NCI-H1930 (cell line): ENCODE measurements around the gene C22orf39.

Experiments
- DNase-seq, 2 experiments: peaks; one replicate each; lab custom pipeline; 2025; lab: John Stamatoyannopoulos, UW

The C22orf39 gene

GRCh38 chr22:19400881-19401280 is 46.6 kb downstream of the C22orf39 start:
- DNase-seq, result no peak

DNA sequence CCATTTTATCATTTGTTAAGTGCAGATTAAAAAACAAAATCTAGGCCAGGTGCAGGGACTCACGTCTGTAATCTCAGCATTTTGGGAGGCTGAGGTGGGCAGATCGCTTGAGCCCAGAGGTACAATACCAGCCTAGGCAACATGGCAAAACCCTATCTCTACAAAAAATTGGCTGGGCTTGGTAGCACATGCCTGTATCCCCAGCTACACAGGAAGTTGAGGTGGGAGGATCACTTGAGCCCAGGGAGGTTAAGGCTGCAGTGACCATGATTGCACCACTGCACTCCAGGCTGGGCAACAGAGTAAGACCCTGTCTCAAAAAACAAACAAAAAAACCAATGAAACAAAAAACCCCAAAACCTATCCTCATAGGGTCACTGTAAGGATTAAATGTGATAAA is 48.9 kb downstream of the C22orf39 start:
- DNase-seq, result no peak

- no peak for DNase-seq
Measured at GRCh38 chr22:19398206-19398605, 49.3 kb downstream of the C22orf39 start.

DNA sequence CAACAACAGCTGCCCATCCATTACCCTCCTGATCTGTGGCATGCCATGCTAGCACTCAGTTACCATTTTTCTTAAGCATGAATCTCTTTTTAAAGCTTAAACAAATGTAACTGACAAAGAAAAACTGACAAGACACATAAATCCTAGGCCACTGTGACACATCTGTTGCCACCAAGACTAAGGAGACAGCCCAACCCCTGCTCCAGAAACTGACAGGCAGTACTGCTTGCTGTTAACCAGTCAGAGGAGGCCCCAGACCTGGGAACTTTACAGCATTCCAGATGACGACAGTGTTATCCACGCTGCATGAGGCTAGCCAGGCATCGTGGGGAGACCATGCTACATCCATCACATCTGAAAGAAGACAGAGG is 49.8 kb downstream of the C22orf39 start:
- no peak for DNase-seq

DNA sequence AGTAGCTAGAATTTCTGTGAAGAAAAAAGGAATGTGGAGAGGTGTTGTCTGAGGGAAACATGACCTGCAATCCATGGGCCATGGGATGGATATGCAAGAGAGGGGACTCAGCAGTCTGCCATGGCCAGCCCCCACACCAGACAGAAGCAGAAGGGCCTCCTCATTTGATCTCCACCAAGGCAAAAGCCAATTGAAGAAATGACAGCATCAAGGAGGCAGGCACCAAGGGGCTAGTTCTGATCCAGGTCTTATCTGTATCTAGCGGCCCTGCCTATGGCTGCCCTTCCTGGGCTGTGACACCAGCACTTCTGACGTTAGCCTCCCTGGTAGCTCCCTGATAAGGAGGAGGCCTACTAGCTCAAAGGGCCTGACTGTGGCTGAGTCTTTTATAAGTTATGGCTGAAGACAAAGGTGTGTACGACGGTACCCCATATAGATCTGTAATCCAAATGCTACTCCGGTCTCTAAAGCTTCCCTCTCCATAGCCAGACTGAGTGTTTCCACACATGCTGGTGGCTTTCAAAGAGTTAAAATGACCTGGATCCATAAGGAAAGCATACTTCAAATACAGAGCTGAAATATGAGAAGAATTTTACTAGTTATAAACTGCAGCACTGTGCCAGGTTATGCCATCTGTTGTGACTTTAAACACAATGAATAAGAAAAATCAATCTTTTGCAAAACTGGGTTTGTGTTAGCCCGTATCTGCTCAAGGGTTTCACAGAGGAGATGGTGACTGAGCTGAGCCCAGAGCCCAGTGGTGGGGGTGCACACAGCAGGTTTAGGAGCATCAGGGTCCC is 50.4 kb downstream of the C22orf39 start:
- DNase-seq, result no peak

DNA sequence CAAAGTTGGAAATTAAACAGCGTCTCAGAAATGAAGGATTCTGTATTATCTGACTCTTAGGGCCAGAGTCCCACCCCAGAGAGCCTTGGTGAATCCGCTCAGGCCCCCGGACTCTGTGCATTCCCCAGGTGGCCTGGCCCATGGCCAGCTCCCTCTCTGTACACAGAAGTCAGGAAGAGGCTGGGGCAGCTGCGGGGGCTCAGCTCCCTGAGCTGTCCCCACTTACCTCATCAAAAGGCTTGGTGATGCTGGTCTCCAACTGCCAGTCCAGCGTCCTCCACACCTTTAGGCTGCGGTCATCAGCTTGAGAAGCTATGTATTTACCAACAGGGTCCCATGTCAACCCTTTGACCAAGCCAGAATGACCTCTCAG is 51.0 kb downstream of the C22orf39 start:
- DNase-seq, result no peak

DNA sequence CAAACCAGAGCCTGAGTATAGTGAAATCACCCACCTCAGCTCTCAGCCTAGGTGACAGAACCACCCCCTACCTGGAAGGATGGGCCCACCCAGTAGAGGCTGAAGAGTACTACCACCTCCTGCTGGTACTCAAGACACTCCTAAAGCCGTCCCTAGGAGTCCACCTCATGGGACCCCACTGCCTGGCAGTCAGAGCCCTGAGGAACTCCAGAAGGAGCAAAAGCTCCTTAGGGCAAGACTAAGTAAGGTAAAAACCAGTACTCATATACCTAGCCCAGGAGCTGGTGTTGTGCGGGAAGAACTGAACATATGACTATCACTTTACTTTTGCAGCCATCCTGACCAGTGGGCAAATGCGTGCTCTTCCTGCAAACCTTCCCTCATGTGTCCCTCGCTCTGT is 52.2 kb downstream of the C22orf39 start:
- no peak for DNase-seq

DNA sequence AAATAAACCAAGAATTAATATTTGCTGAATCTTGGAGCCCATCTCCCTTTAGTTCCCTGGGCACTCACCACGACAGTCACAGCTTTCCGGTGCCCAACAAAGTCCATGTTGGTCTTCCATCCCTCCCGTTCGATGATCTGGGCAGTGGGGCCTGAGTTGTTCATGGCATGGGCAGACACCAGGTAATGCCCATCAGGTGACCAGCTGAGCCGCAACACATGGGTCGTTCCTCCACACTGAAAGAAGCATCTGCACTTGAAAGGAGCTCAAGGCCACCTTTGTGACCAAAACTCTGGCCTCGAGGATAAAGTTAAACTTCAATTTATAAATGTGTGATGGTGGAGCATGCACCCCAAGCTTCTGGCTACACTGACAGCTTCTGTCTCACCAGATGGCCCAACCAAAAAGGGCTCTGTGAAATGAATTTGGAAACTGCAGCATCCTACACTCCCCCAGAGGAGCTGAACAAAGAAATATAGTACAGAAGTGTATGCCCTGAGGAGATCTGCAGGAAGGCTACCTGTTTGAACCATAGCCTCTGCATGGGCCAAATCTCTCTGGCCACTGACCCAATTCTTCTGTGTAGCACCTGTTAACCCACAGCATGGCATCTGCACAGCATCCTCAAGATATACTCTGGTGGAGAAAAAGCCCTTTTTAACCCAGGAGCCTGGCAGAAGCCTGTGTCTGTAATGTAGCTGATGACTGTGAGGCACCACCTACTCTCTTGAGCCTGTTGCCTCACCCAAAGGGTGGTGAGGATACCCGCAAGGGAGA is 53.0 kb downstream of the C22orf39 start:
- DNase-seq, result no peak

GRCh38 chr22:19393704-19394103 is 53.8 kb downstream of the C22orf39 start:
- no peak for DNase-seq
